ENCODE data around the gene CUL1. TPM values are rescaled to one million over a fixed set of nuclear protein-coding genes. Genes with fewer than 3 reads are reported as not detected.

CUL1 gene
- total RNA-seq, 1 donor from 2014 or later, result 40.5 TPM

GRCh38 chr7:148793590-148793989 is 94.9 kb downstream of the CUL1 start:
- DNase-seq (ENCODE audit: low read depth), result no peak
- no peaks in the 10 kb centered on the region for H3K27me3 ChIP-seq (ENCODE audit: control insufficient read depth, insufficient read depth, low read length)
- TF ChIP-seq, protein P1, sequence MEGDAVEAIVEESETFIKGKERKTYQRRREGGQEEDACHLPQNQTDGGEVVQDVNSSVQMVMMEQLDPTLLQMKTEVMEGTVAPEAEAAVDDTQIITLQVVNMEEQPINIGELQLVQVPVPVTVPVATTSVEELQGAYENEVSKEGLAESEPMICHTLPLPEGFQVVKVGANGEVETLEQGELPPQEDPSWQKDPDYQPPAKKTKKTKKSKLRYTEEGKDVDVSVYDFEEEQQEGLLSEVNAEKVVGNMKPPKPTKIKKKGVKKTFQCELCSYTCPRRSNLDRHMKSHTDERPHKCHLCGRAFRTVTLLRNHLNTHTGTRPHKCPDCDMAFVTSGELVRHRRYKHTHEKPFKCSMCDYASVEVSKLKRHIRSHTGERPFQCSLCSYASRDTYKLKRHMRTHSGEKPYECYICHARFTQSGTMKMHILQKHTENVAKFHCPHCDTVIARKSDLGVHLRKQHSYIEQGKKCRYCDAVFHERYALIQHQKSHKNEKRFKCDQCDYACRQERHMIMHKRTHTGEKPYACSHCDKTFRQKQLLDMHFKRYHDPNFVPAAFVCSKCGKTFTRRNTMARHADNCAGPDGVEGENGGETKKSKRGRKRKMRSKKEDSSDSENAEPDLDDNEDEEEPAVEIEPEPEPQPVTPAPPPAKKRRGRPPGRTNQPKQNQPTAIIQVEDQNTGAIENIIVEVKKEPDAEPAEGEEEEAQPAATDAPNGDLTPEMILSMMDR (IDR thresholded peaks at IDR 0.05; ENCODE audit: insufficient read depth, low read length, severe bottlenecking), result no peak
- no peak overlapping the region for H3K4me3 ChIP-seq (ENCODE audit: low read depth, low read length)
- no peak for FAIRE-seq
- peaks cover 18% of the 10 kb centered on the region for H3K36me3 ChIP-seq (ENCODE audit: control insufficient read depth, insufficient read depth, low read length)

DNA sequence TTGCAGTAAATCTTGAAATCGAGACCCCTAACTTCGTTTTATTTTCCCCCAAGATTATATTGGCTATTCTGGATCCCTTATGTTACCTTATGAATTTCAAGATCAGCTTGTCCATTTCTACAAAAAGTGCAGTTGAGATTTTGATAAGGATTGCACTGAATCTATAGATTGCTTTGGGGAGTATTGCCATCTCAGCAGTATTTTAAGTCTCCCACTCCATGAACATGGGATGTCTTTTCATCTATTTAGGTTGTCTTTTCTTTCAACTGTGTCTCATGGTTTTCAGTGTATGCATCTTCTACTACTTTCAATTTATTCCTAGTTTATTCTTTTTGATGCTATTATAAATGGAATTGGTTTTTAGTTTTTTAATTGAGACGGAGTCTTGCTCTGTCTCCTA is 95.8 kb downstream of the CUL1 start:
- no peak for DNase-seq (ENCODE audit: low read depth)
- H3K4me3 ChIP-seq (ENCODE audit: low read depth, low read length), result no peak overlapping the region
- H3K27me3 ChIP-seq (ENCODE audit: control insufficient read depth, insufficient read depth, low read length), result no peaks in the 10 kb centered on the region
- no peak for FAIRE-seq
- H3K36me3 ChIP-seq (ENCODE audit: control insufficient read depth, insufficient read depth, low read length), result peaks cover 16% of the 10 kb centered on the region
- TF ChIP-seq, protein P1 (IDR thresholded peaks at IDR 0.05; ENCODE audit: insufficient read depth, low read length, severe bottlenecking), result no peak

GRCh38 chr7:148796841-148797240 is 98.1 kb downstream of the CUL1 start:
- Histone ChIP-seq H3K27me3 (ENCODE audit: control insufficient read depth, insufficient read depth, low read length) (no peaks in the 10 kb centered on the region), H3K36me3 (ENCODE audit: control insufficient read depth, insufficient read depth, low read length) (peaks cover 14% of the 10 kb centered on the region), H3K4me3 (ENCODE audit: low read depth, low read length) (no peak overlapping the region)
- no peak for FAIRE-seq
- DNase-seq (ENCODE audit: low read depth), result no peak
- TF ChIP-seq, protein P1 (IDR thresholded peaks at IDR 0.05; ENCODE audit: insufficient read depth, low read length, severe bottlenecking), result no peak

DNA sequence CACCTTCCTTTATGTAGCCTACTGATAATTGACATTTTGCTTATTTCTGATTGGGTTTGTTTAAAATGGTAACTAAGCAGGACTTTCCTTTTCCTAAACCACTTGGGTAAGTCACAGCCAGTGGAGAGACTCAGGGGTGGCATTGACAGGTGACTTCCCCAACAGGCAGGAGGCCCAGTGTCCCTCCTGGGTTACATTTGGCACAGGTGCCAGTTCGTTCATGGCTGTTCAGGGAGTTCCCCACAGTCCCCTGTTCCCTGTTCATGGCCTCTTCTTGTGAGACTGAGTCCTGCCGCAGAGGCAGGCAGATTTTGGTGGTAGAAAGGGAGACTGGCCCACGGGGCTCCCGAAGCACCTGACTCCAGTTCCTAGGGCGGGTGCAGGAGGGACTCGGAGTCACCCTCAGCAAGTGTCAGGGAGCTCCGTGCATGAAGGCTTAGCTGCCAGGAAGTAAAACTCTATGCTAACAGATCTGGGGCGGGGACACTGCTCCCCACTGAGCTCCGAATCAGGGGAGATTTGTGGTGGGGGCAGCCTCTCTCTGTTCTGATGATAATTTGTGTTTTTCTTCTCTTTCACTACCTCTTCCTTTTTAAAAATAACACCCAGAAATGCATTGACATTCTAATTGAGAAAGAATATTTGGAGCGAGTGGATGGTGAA is 101.3 kb downstream of the CUL1 start:
- TF ChIP-seq, protein P1 (IDR thresholded peaks at IDR 0.05; ENCODE audit: insufficient read depth, low read length, severe bottlenecking), result no peak
- Histone ChIP-seq H3K27me3 (ENCODE audit: control insufficient read depth, insufficient read depth, low read length) (no peaks in the 10 kb centered on the region), H3K4me3 (ENCODE audit: low read depth, low read length) (no peak overlapping the region), H3K36me3 (ENCODE audit: control insufficient read depth, insufficient read depth, low read length) (peaks cover 14% of the 10 kb centered on the region)
- DNase-seq (ENCODE audit: low read depth), result no peak
- no peak for FAIRE-seq

- FAIRE-seq (no peak), DNase-seq (ENCODE audit: low read depth) (no peak)
- H3K4me3 ChIP-seq (ENCODE audit: low read depth, low read length), result no peak overlapping the region
- TF ChIP-seq, protein P1 (IDR thresholded peaks at IDR 0.05; ENCODE audit: insufficient read depth, low read length, severe bottlenecking), result no peak
- no peaks in the 10 kb centered on the region for H3K27me3 ChIP-seq (ENCODE audit: control insufficient read depth, insufficient read depth, low read length)
- H3K36me3 ChIP-seq (ENCODE audit: control insufficient read depth, insufficient read depth, low read length), result peaks cover 14% of the 10 kb centered on the region
These were observed 102.0 kb downstream of the CUL1 start for GRCh38 chr7:148800677-148801076.

DNA sequence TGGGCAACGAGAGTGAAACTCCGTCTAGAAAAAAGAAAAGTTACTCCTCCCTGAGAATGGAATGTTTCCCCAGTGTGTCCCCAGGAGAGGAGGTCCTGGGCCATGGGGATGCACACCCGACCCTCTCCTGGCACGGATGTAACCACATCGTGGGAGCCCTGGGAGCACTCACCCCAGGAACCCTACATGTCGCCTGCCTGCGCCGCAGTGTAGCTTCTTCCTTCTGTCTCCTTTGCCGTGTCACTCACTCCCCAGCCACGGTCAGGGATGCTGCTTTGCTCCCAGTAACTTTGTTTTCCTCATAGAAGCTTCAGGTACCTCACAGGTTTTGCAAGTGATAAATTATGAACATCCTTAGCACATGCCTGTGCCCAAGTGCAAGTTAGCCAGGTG is 103.4 kb downstream of the CUL1 start:
- FAIRE-seq, result no peak
- no peak for DNase-seq (ENCODE audit: low read depth)
- H3K4me3 ChIP-seq (ENCODE audit: low read depth, low read length), result no peak overlapping the region
- H3K27me3 ChIP-seq (ENCODE audit: control insufficient read depth, insufficient read depth, low read length), result no peaks in the 10 kb centered on the region
- TF ChIP-seq, protein P1 (IDR thresholded peaks at IDR 0.05; ENCODE audit: insufficient read depth, low read length, severe bottlenecking), result no peak
- H3K36me3 ChIP-seq (ENCODE audit: control insufficient read depth, insufficient read depth, low read length), result peaks cover 12% of the 10 kb centered on the region

All from bronchial epithelial cell (primary cell).